Astrocyte of the cerebellum (primary cell): Measurements from ENCODE around the gene MOCOS.

Experiments
- DNase-seq: peaks from one replicate; pipeline ENCODE4 v3.0.0-alpha.2; 2011; ENCODE audit warnings: low read depth
- H3K4me3 ChIP-seq: 2 replicates; pipeline ENCODE4 v1.5.1; 2011; ENCODE audit warnings: mild to moderate bottlenecking, low read depth, low read length, moderate library complexity
- CTCF ChIP-seq: IDR thresholded peaks from 2 replicates; pipeline ENCODE4 v1.5.1; 2012; ENCODE audit warnings: low read length, low read depth, moderate library complexity, mild to moderate bottlenecking; ENCODE audit errors: missing control alignments
- in situ Hi-C: cut with HindIII; loops from 2 replicates; pipeline ENCODE4 v1.10.0; 2017; ENCODE audit warnings: low sequenced_read_pairs

MOCOS gene

GRCh38 chr18:36183987-36184386, 3.3 kb upstream of the MOCOS start:
- DNase-seq: no peak
- H3K4me3 ChIP-seq: no peak overlapping the region
- in situ Hi-C loops: no loop called here
- TF ChIP-seq CTCF: no peak

GRCh38 chr18:36185157-36185556, 2.1 kb upstream of the MOCOS start:
- in situ Hi-C loops: no loop called here
- no peak overlapping the region for H3K4me3 ChIP-seq
- no peak for DNase-seq
- TF ChIP-seq CTCF: no peak

GRCh38 chr18:36185901-36186460, 1.3 kb upstream of the MOCOS start:
- in situ Hi-C loops: no loop called here
- H3K4me3 ChIP-seq: peak overlapping the region; percentile 79
- TF ChIP-seq CTCF: no peak
- DNase-seq: no peak

GRCh38 chr18:36186461-36187192, 670 bp upstream of the MOCOS start:
- TF ChIP-seq CTCF: peak; percentile 6
- peak overlapping the region; percentile 79 for H3K4me3 ChIP-seq
- no peak for DNase-seq
- in situ Hi-C loops: no loop called here

GRCh38 chr18:36187826-36188721, 777 bp downstream of the MOCOS start:
- in situ Hi-C loops: no loop called here
- DNase-seq: no peak
- H3K4me3 ChIP-seq: peak overlapping the region; percentile 79
- no peak for TF ChIP-seq CTCF

GRCh38 chr18:36188916-36189315, 1.6 kb downstream of the MOCOS start:
- H3K4me3 ChIP-seq: no peak overlapping the region
- in situ Hi-C loops: no loop called here
- no peak for DNase-seq

More at GRCh38 chr18:36188916-36189315, 1.6 kb downstream of the MOCOS start:
- TF ChIP-seq CTCF: no peak
